ENCODE results near the gene PHETA2. TPM values are rescaled to one million over a fixed set of nuclear protein-coding genes. Genes with fewer than 3 reads are reported as not detected.
"Not testable (repeated sequence)": the region's sequence is repeated elsewhere in the genome, so short reads cannot be mapped to it uniquely, and the experiment has no call there.

The PHETA2 gene
- polyA plus RNA-seq, 10 donors: 14.5 to 33.0 (median 19.8) TPM

DNA sequence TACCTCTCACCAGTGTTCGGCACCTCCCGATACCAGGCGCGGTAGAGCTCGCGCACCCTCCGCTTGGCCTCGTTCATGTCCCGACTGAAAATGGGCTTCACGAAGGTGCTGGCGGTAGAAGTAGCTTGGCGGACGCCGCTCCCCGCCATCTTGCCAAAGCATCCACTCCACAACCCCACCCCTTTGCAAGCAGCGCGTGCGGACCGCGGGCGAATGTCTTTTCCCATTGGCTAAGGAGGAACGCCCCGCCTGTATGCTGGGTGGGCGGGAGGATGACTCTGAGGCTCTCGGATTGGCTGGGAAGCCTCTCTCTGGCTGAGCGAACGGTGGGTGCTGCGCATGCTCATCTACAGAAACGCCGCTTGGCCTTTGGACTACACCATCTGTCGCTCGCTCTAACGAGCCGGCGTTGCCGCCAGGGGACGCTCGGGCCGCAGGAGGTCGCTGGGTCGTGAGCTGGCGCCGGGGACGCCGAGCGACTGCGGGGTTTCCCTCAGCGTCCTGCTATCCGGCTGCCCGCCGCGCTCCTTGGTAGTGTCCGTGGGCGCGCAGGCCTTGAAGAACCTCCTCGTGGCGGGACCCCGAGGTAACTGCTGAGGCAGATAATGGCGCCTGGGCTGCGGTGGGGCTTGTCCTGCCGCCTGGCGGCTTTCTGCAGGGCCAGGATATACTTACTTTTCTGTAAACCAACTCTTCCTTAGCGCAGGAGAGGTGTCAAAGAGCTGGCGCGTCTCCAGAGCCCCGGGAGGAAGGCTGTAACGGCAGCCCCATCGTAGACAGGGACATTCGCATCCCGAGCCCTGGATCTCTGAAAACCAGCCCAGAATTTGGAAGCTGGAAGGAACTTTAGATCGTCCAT lies 16.8 kb downstream of the PHETA2 start, which contains the start of gene NDUFA6:
NDUFA6 (minus strand) TSS at position 177 of the 859 bp plus-strand sequence; CDS start at position 149, 28 bp downstream.
- peak; percentile 98 to 99 (median 99) for DNase-seq

DNA sequence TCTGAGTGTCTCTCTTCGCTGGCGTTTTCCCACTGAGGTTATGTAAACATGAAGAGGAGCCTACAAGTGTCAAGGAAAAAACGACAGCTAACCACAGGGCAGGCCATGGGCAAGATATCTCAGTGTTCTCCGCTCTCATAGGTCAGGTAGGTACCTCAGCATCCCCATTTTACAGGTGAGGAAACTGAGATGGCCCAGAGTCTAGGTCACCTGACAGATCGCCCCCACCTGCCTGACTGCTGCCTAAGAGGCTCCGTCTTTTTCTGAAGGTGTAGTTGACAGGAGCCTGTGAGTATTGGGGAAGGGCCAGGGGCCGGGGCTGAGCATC lies 17.4 kb downstream of the PHETA2 start:
- no peak for DNase-seq

GRCh38 chr22:42101199-42101598 lies 27.2 kb downstream of the PHETA2 start:
- DNase-seq: no peak

DNA sequence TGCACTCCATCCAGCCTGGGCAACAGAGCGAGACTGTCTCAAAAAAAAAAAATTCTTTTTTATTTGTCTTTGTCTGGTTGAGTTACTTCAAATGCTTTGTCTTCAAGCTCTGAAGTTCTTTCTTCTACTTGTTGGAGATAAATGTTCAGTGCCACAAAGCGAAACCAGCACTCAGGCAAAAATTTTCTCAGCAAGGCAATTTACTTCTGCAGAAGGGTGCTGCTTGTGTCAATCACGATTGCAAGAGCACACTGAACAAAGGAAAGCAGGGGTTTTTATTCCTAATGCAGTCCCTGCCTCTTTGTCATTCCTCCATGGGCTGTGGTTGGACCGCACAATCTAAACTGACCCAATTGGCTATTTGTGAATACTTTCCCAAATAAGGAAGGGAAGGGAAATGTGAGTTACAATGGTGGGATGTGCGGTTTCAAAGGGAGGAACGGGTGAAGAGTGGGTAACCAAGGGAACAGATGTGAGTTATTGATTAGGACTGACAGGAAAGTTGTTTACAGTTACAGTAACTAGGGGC lies 30.3 kb downstream of the PHETA2 start:
- DNase-seq: not testable (repeated sequence)

DNA sequence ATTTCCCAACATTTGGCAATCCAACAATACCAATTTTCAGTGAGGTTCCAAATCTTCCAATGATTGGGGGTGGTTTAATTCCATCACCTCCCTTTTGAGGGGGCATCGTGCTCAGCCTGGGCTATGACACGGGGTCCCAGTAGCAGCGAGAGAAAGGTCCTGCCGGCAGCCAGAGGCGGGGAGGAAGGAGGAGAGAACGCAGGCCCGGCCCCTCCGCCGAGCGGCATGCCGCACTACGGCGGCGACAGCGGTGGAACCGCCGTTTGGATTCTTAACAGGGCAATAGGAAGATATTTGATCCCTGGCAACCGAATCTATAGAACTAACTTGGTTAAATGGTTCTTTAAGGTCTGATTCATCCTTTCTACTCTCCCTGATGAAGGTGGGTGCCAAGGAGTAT lies 34.8 kb downstream of the PHETA2 start:
- no peak for DNase-seq

DNA sequence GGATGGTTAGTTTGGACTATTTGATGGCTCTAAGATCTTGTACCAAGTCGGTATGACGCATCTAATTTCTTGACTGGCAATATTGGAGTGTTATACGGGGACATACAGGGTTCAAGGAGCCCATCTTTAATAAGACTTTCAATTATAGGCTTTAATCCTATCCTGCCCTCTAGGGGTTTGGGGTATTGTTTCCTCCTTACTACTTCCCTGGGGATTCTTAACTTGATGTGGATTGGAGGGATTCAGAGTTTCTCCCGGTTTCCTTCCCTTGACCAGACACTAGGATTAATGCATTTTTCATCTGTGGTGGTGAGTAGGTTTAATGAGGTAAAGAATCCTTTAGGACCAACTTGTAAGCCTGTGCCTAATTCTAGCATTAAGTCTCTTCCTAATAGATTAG lies 37.8 kb downstream of the PHETA2 start:
- DNase-seq: no peak

GRCh38 chr22:42112793-42113192 lies 38.7 kb downstream of the PHETA2 start:
- DNase-seq: not testable (repeated sequence)

- DNase-seq: no peak
These were observed 40.7 kb downstream of the PHETA2 start for GRCh38 chr22:42114721-42115120.

GRCh38 chr22:42115420-42115830 lies 41.4 kb downstream of the PHETA2 start:
- DNase-seq: not testable (repeated sequence)

GRCh38 chr22:42116848-42117424 lies 42.9 kb downstream of the PHETA2 start:
- DNase-seq: no peak

DNA sequence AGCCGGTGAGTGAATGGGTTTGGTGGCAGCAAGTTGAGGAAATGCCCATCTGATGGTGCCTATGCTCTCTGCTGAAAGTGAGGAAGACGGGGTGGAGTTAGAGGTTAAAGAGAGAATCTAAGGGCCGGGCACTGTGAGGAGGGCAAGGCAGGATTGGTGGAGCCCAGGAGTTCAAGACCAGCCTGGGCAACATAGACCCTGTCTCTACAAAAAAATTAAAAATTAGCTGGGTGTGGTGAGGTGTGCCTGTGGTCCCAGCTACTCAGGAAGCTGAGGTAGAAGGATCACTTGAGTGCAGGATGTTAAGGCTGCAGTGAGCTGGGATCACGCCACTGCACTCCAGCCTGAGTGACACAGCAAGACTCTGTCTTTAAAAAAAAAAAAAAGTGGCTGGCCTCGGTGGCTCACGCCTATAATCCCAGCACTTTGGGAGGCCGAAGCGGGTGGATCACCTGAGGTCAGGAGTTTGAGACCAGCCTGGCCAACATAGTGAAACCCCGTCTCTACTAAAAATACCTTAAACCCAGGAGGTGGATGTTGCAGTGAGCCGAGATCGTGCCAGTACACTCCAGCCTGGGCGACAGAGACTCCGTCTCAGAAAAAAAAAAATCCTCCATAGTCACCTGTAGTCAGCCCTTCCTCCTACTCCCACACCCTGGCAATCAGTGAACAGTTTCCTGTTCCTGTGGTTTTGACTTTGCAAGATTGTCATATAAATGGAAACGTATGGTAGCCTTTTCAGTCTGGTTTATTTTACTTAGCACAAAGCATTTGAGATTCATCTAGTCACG lies 46.4 kb downstream of the PHETA2 start:
- DNase-seq: not testable (repeated sequence)

DNA sequence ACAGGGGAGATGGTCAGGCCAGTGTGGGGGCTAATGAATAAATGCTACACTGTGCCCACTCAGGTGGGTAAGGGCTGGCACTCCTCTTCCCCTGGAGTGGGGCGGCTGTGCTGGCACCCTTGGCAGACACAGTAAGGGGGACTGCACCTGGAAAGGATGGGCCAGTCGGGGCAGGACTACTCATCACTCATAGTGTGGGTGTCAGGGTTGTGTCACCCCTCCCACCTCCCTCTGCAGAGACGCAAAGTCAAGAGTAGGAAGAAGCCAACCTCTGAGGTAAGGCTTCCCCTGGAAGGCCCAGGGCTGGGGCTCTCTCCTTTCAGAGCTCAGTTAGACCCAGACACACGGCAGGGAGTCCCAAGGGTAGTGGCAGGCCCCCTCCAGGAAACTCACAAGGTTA lies 49.5 kb downstream of the PHETA2 start:
- not testable (repeated sequence) for DNase-seq

DNA sequence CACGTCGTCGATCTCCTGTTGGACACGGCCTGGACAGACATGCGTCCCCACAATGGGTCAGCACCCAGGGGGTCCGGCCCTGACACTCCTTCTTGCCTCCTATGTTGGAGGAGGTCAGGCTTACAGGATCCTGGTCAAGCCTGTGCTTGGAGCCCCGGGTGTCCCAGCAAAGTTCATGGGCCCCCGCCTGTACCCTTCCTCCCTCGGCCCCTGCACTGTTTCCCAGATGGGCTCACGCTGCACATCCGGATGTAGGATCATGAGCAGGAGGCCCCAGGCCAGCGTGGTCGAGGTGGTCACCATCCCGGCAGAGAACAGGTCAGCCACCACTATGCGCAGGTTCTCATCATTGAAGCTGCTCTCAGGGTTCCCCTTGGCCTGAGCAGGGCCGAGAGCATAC lies 53.6 kb downstream of the PHETA2 start:
- no peak for DNase-seq

- not testable (repeated sequence) for DNase-seq
These were observed 54.0 kb downstream of the PHETA2 start for GRCh38 chr22:42128007-42128406.

Other genes starting within 250 kb of the PHETA2 start
- gene SREBF2, start 241.1 kb upstream of the PHETA2 start, polyA plus RNA-seq (ENCODE audit: insufficient read length in 10 of 10): 100 to 1,000 TPM in 1 of 10 donors, 10 to 100 TPM in 9; 60.8 to 102 (median 78.3) TPM
- under 1 TPM in 3 of 10 donors, not detected in 7; 0.12 to 0.28 (median 0.14) TPM for gene SHISA8, start 159.2 kb upstream of the PHETA2 start, polyA plus RNA-seq (ENCODE audit: insufficient read length in 10 of 10)
- 1 to 10 TPM in 8 of 10 donors, under 1 TPM in 2; 0.70 to 2.3 (median 1.4) TPM for gene TNFRSF13C, start 147.4 kb upstream of the PHETA2 start, polyA plus RNA-seq (ENCODE audit: insufficient read length in 10 of 10)
- gene CENPM, start 127.1 kb upstream of the PHETA2 start, polyA plus RNA-seq (ENCODE audit: insufficient read length in 10 of 10): 1 to 10 TPM; 4.3 to 9.7 (median 6.0) TPM
- gene SEPTIN3, start 104.8 kb upstream of the PHETA2 start, polyA plus RNA-seq (ENCODE audit: insufficient read length in 10 of 10): 1 to 10 TPM in 6 of 10 donors, under 1 TPM in 4; 0.68 to 2.9 (median 1.1) TPM
- gene WBP2NL, start 75.5 kb upstream of the PHETA2 start, polyA plus RNA-seq (ENCODE audit: insufficient read length in 10 of 10): 1 to 10 TPM in 7 of 10 donors, under 1 TPM in 3; 0.48 to 2.4 (median 1.2) TPM
- gene NAGA, start 3.4 kb upstream of the PHETA2 start, polyA plus RNA-seq (ENCODE audit: insufficient read length in 10 of 10): 10 to 100 TPM; 16.9 to 28.0 (median 20.9) TPM
- gene SMDT1, start 5.5 kb downstream of the PHETA2 start, polyA plus RNA-seq (ENCODE audit: insufficient read length in 10 of 10): 100 to 1,000 TPM in 9 of 10 donors, 10 to 100 TPM in 1; 94.1 to 156 (median 122) TPM
- gene NDUFA6, start 16.5 kb downstream of the PHETA2 start, polyA plus RNA-seq (ENCODE audit: insufficient read length in 10 of 10): 100 to 1,000 TPM in 3 of 10 donors, 10 to 100 TPM in 7; 84.3 to 130 (median 95.8) TPM
- 1 to 10 TPM in 7 of 10 donors, under 1 TPM in 3; 0.59 to 3.7 (median 1.2) TPM for gene CYP2D6, start 56.6 kb downstream of the PHETA2 start, polyA plus RNA-seq (ENCODE audit: insufficient read length in 10 of 10)
- 10 to 100 TPM in 3 of 10 donors, 1 to 10 TPM in 7; 7.3 to 16.9 (median 9.5) TPM for gene TCF20, start 196.4 kb downstream of the PHETA2 start, polyA plus RNA-seq (ENCODE audit: insufficient read length in 10 of 10)

All from muscle of back (tissue), 11 donors.